ENCODE data around the gene SF3B2. TPM values are rescaled to one million over a fixed set of nuclear protein-coding genes. Genes with fewer than 3 reads are reported as not detected.

Gene SF3B2
- total and polyA plus RNA-seq, 9 of the 15 experiments (the other 6 are each of a cell fraction or from before 2014, with no cell fraction given) = 58.3 to 248 (median 157) TPM

- TF ChIP-seq RCOR1 (IDR thresholded peaks at IDR 0.05; ENCODE audit: borderline replicate concordance in 1 of 2, low read depth in 2 of 2, low read length in 2 of 2) = 0 out of 4 replicates have a peak, but pooled peaks of 1 of the 2 experiments have one; percentile 13
- TF ChIP-seq, protein P1, sequence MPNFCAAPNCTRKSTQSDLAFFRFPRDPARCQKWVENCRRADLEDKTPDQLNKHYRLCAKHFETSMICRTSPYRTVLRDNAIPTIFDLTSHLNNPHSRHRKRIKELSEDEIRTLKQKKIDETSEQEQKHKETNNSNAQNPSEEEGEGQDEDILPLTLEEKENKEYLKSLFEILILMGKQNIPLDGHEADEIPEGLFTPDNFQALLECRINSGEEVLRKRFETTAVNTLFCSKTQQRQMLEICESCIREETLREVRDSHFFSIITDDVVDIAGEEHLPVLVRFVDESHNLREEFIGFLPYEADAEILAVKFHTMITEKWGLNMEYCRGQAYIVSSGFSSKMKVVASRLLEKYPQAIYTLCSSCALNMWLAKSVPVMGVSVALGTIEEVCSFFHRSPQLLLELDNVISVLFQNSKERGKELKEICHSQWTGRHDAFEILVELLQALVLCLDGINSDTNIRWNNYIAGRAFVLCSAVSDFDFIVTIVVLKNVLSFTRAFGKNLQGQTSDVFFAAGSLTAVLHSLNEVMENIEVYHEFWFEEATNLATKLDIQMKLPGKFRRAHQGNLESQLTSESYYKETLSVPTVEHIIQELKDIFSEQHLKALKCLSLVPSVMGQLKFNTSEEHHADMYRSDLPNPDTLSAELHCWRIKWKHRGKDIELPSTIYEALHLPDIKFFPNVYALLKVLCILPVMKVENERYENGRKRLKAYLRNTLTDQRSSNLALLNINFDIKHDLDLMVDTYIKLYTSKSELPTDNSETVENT (CRISPR knock-in tag; IDR thresholded peaks at IDR 0.05) = no peak
- TF ChIP-seq, protein P2, sequence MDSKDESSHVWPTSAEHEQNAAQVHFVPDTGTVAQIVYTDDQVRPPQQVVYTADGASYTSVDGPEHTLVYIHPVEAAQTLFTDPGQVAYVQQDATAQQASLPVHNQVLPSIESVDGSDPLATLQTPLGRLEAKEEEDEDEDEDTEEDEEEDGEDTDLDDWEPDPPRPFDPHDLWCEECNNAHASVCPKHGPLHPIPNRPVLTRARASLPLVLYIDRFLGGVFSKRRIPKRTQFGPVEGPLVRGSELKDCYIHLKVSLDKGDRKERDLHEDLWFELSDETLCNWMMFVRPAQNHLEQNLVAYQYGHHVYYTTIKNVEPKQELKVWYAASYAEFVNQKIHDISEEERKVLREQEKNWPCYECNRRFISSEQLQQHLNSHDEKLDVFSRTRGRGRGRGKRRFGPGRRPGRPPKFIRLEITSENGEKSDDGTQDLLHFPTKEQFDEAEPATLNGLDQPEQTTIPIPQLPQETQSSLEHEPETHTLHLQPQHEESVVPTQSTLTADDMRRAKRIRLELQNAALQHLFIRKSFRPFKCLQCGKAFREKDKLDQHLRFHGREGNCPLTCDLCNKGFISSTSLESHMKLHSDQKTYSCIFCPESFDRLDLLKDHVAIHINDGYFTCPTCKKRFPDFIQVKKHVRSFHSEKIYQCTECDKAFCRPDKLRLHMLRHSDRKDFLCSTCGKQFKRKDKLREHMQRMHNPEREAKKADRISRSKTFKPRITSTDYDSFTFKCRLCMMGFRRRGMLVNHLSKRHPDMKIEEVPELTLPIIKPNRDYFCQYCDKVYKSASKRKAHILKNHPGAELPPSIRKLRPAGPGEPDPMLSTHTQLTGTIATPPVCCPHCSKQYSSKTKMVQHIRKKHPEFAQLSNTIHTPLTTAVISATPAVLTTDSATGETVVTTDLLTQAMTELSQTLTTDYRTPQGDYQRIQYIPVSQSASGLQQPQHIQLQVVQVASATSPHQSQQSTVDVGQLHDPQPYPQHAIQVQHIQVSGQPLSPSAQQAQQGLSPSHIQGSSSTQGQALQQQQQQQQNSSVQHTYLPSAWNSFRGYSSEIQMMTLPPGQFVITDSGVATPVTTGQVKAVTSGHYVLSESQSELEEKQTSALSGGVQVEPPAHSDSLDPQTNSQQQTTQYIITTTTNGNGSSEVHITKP (IDR thresholded peaks at IDR 0.05; ENCODE audit: partially characterized antibody) = peak; percentile 21
- no peak for TF ChIP-seq BACH1 (tag; IDR thresholded peaks at IDR 0.05)
- TF ChIP-seq BHLHE40 (IDR thresholded peaks at IDR 0.05; ENCODE audit: low read length) = 0 out of 2 replicates have a peak, but pooled peaks have one; percentile 20
- TF ChIP-seq, protein P3, sequence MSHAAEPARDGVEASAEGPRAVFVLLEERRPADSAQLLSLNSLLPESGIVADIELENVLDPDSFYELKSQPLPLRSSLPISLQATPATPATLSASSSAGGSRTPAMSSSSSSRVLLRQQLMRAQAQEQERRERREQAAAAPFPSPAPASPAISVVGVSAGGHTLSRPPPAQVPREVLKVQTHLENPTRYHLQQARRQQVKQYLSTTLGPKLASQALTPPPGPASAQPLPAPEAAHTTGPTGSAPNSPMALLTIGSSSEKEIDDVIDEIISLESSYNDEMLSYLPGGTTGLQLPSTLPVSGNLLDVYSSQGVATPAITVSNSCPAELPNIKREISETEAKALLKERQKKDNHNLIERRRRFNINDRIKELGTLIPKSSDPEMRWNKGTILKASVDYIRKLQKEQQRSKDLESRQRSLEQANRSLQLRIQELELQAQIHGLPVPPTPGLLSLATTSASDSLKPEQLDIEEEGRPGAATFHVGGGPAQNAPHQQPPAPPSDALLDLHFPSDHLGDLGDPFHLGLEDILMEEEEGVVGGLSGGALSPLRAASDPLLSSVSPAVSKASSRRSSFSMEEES (CRISPR knock-in tag; IDR thresholded peaks at IDR 0.05) = no peak
- TF ChIP-seq CBX5 (IDR thresholded peaks at IDR 0.05; ENCODE audit: borderline replicate concordance, low read depth) = no peak
- 0 out of 2 replicates have a peak, but pooled peaks have one; percentile 20 for TF ChIP-seq MYNN (IDR thresholded peaks at IDR 0.05)
- no peak for TF ChIP-seq MYNN (CRISPR knock-in tag; IDR thresholded peaks at IDR 0.05)
- TF ChIP-seq ZNF121 (CRISPR knock-in tag; conservative IDR thresholded peaks at IDR 0.05) = no peak
- no peak for TF ChIP-seq PYGO2 (tag; IDR thresholded peaks at IDR 0.05)
- no peak for TF ChIP-seq SMARCB1 (IDR thresholded peaks at IDR 0.05; ENCODE audit: insufficient read length, low read depth)
- peak; percentile 15 for TF ChIP-seq CTCFL (IDR thresholded peaks at IDR 0.05; ENCODE audit: borderline replicate concordance, insufficient read depth, low read depth, low read length, poor library complexity, severe bottlenecking)
- no peak for TF ChIP-seq ZZZ3 (IDR thresholded peaks at IDR 0.05)
- no peak for TF ChIP-seq ETV5 (CRISPR knock-in tag; IDR thresholded peaks at IDR 0.05; ENCODE audit: low read depth)
These were observed 29.6 kb upstream of the SF3B2 start (continued) for GRCh38 chr11:66022401-66023185.

All from K562 (cell line).